AG10803 (cell line): ENCODE results near the gene LRRC56.

ENCODE experiments used
- DNase-seq: peaks from one replicate; pipeline ENCODE4 v3.0.0; 2010; ENCODE audit warnings: low read depth
- H3K4me3 ChIP-seq: 2 replicates; pipeline ENCODE4 v1.5.1; 2011; ENCODE audit warnings: mild to moderate bottlenecking, low read length, control low read depth
- CTCF ChIP-seq: conservative IDR thresholded peaks from 2 replicates; pipeline ENCODE4 v1.5.1; 2011; ENCODE audit warnings: mild to moderate bottlenecking, low read length, control low read depth, inconsistent platforms

LRRC56 gene

GRCh38 chr11:592918-593317 is 55.6 kb downstream of the LRRC56 start:
- no peak for TF ChIP-seq CTCF
- no peak overlapping the region for H3K4me3 ChIP-seq
- no peak for DNase-seq

- DNase-seq = no peak
- no peak overlapping the region for H3K4me3 ChIP-seq
- no peak for TF ChIP-seq CTCF
Observed at GRCh38 chr11:593347-593746, 56.0 kb downstream of the LRRC56 start.

GRCh38 chr11:595400-595799 is 58.1 kb downstream of the LRRC56 start:
- no peak for DNase-seq
- no peak for TF ChIP-seq CTCF

GRCh38 chr11:596374-596773 is 59.0 kb downstream of the LRRC56 start:
- DNase-seq = no peak

More at GRCh38 chr11:595400-595799, 58.1 kb downstream of the LRRC56 start:
- H3K4me3 ChIP-seq = no peak overlapping the region

GRCh38 chr11:597166-597725 is 59.9 kb downstream of the LRRC56 start:
- DNase-seq = no peak
- TF ChIP-seq CTCF = no peak
- no peak overlapping the region for H3K4me3 ChIP-seq

More at GRCh38 chr11:596374-596773, 59.0 kb downstream of the LRRC56 start:
- no peak overlapping the region for H3K4me3 ChIP-seq
- no peak for TF ChIP-seq CTCF

GRCh38 chr11:598005-598680 is 60.8 kb downstream of the LRRC56 start:
- DNase-seq = no peak
- TF ChIP-seq CTCF = no peak

GRCh38 chr11:601573-602245 is 64.4 kb downstream of the LRRC56 start:
- DNase-seq = no peak
- TF ChIP-seq CTCF = no peak
- H3K4me3 ChIP-seq = no peak overlapping the region

More at GRCh38 chr11:598005-598680, 60.8 kb downstream of the LRRC56 start:
- H3K4me3 ChIP-seq = no peak overlapping the region
